GM12872 (cell line): ENCODE results near the gene ARHGEF37.

Source experiments
- CTCF ChIP-seq: IDR thresholded peaks from 3 replicates; pipeline ENCODE4 v1.5.1; 2011; ENCODE audit warnings: low read depth, mild to moderate bottlenecking, low read length, moderate library complexity; ENCODE audit not compliant: insufficient read depth

The ARHGEF37 gene

GRCh38 chr5:149605354-149605997 is 24.2 kb downstream of the ARHGEF37 start:
- TF ChIP-seq CTCF, result no peak

- TF ChIP-seq CTCF, result no peak
Observed at GRCh38 chr5:149605998-149606724, 24.9 kb downstream of the ARHGEF37 start.

- TF ChIP-seq CTCF, result no peak
Observed at GRCh38 chr5:149608936-149609545, 27.7 kb downstream of the ARHGEF37 start.

GRCh38 chr5:149609640-149610219 is 28.4 kb downstream of the ARHGEF37 start:
- TF ChIP-seq CTCF, result no peak

- TF ChIP-seq CTCF, result no peak
Observed at GRCh38 chr5:149610589-149611255, 29.4 kb downstream of the ARHGEF37 start.

GRCh38 chr5:149611326-149611725 is 30.0 kb downstream of the ARHGEF37 start:
- TF ChIP-seq CTCF, result no peak
